Measurements from ENCODE around the gene LCE5A. TPM values are rescaled to one million over a fixed set of nuclear protein-coding genes. Genes with fewer than 3 reads are reported as not detected.

Gene LCE5A
- total and polyA plus RNA-seq, 2 experiments from 2014 or later: not detected

GRCh38 chr1:152505083-152505482 lies 5.5 kb upstream of the LCE5A start:
- no peaks in the 10 kb centered on the region for H3K79me2 ChIP-seq
- H3K4me1 ChIP-seq (ENCODE audit: insufficient read depth): no peaks in the 10 kb centered on the region
- H2AFZ ChIP-seq: no peak overlapping the region
- 60% methylated on average over 2 of the region's 2 CpGs for WGBS (ENCODE audit: low lambda C conversion rate, missing lambda C conversion rate)
- H3K4me3 ChIP-seq: no peak overlapping the region
- H3K27ac ChIP-seq: no peak overlapping the region
- no peak overlapping the region for H3K4me2 ChIP-seq
- no peak for DNase-seq (ENCODE audit: low spot score)
- no peaks in the 10 kb centered on the region for H3K9me3 ChIP-seq (ENCODE audit: low read depth)
- H4K20me1 ChIP-seq (ENCODE audit: insufficient read depth, poor library complexity, severe bottlenecking): no peaks in the 10 kb centered on the region
- no peaks in the 10 kb centered on the region for H3K36me3 ChIP-seq (replicated peaks; ENCODE audit: insufficient read depth, low read depth)
- H3K27me3 ChIP-seq: no peaks in the 10 kb centered on the region
- H3K9me2 ChIP-seq (replicated peaks; ENCODE audit: insufficient read depth): no peaks in the 10 kb centered on the region
- TF ChIP-seq EZH2phosphoT487 (IDR thresholded peaks at IDR 0.05; ENCODE audit: low read depth, severe bottlenecking, unreplicated experiment) (no peak), CTCF (IDR thresholded peaks at IDR 0.05; ENCODE audit: poor library complexity) (no peak), EZH2 (IDR thresholded peaks at IDR 0.05; ENCODE audit: borderline replicate concordance) (no peak)

GRCh38 chr1:152506899-152507498 lies 3.6 kb upstream of the LCE5A start:
- WGBS (ENCODE audit: low lambda C conversion rate, missing lambda C conversion rate): 36% methylated on average over 1 of the region's 1 CpG
- no peaks in the 10 kb centered on the region for H3K9me2 ChIP-seq (replicated peaks; ENCODE audit: insufficient read depth)
- TF ChIP-seq CTCF (IDR thresholded peaks at IDR 0.05; ENCODE audit: poor library complexity) (no peak), EZH2 (IDR thresholded peaks at IDR 0.05; ENCODE audit: borderline replicate concordance) (no peak), EZH2phosphoT487 (IDR thresholded peaks at IDR 0.05; ENCODE audit: low read depth, severe bottlenecking, unreplicated experiment) (no peak)
- no peak overlapping the region for H3K27ac ChIP-seq
- no peaks in the 10 kb centered on the region for H4K20me1 ChIP-seq (ENCODE audit: insufficient read depth, poor library complexity, severe bottlenecking)
- DNase-seq (ENCODE audit: low spot score): no peak
- H2AFZ ChIP-seq: no peak overlapping the region
- no peaks in the 10 kb centered on the region for H3K9me3 ChIP-seq (ENCODE audit: low read depth)
- H3K4me1 ChIP-seq (ENCODE audit: insufficient read depth): no peaks in the 10 kb centered on the region
- H3K4me3 ChIP-seq: no peak overlapping the region
- no peaks in the 10 kb centered on the region for H3K79me2 ChIP-seq
- H3K27me3 ChIP-seq: no peaks in the 10 kb centered on the region
- no peaks in the 10 kb centered on the region for H3K36me3 ChIP-seq (replicated peaks; ENCODE audit: insufficient read depth, low read depth)
- H3K4me2 ChIP-seq: no peak overlapping the region

- DNase-seq (ENCODE audit: low spot score): no peak
- Histone ChIP-seq H3K9me2 (replicated peaks; ENCODE audit: insufficient read depth) (no peaks in the 10 kb centered on the region), H3K9me3 (ENCODE audit: low read depth) (no peaks in the 10 kb centered on the region), H3K4me2 (no peak overlapping the region), H4K20me1 (ENCODE audit: insufficient read depth, poor library complexity, severe bottlenecking) (no peaks in the 10 kb centered on the region), H3K79me2 (no peaks in the 10 kb centered on the region), H3K4me1 (ENCODE audit: insufficient read depth) (no peaks in the 10 kb centered on the region), H2AFZ (no peak overlapping the region), H3K27ac (no peak overlapping the region), H3K4me3 (no peak overlapping the region), H3K27me3 (no peaks in the 10 kb centered on the region), H3K36me3 (replicated peaks; ENCODE audit: insufficient read depth, low read depth) (no peaks in the 10 kb centered on the region)
- TF ChIP-seq EZH2phosphoT487 (IDR thresholded peaks at IDR 0.05; ENCODE audit: low read depth, severe bottlenecking, unreplicated experiment) (no peak), CTCF (IDR thresholded peaks at IDR 0.05; ENCODE audit: poor library complexity) (no peak), EZH2 (IDR thresholded peaks at IDR 0.05; ENCODE audit: borderline replicate concordance) (no peak)
- 70% methylated on average over 5 of the region's 5 CpGs for WGBS (ENCODE audit: low lambda C conversion rate, missing lambda C conversion rate)
Observed at GRCh38 chr1:152511596-152511995, 993 bp downstream of the LCE5A start.
